Breast epithelium (tissue), 4 donors: Measurements from ENCODE around the gene BDH2. TPM values are rescaled to one million over a fixed set of nuclear protein-coding genes. Genes with fewer than 3 reads are reported as not detected.

Experiments
- DNase-seq, 2 donors: peaks; one replicate each; pipeline ENCODE4 v3.0.0-alpha.2; 2019; ENCODE audit warnings: low spot score in 2 of 2
- H3K27ac ChIP-seq, 2 donors: fragments of 200-600 bp; sonication (generic) in 1 of 2; one replicate each; pipeline ENCODE4 v1.5.1; 2016 to 2019; ENCODE audit warnings: mild to moderate bottlenecking in 1 of 2
- H3K27me3 ChIP-seq, 2 donors: fragments of 200-600 bp; sonication (generic) in 1 of 2; one replicate each; pipeline versions ENCODE4 v1.5.1 to v1.6.0; 2017 to 2019; ENCODE audit warnings: control low read depth in 1 of 2, mild to moderate bottlenecking in 1 of 2
- H3K36me3 ChIP-seq: fragments of 200-600 bp; one replicate; pipeline ENCODE4 v1.5.1; 2019
- H3K4me1 ChIP-seq, 2 donors: fragments of 200-600 bp; sonication (generic); one replicate each; pipeline ENCODE4 v1.5.1; 2016 to 2019; ENCODE audit warnings: control low read depth in 1 of 2
- H3K4me3 ChIP-seq, 3 donors: fragments of 200-600 bp; sonication (generic); 1 replicate in 2 of 3; 2 replicates in 1 of 3; pipeline ENCODE4 v1.5.1; 2016 to 2019; ENCODE audit warnings: mild to moderate bottlenecking in 3 of 3, moderate library complexity in 2 of 3
- H3K9me3 ChIP-seq, 2 donors: fragments of 200-600 bp; sonication (generic) in 1 of 2; one replicate each; pipeline ENCODE4 v1.5.1; 2016 to 2019; ENCODE audit warnings: control low read depth in 1 of 2
- CTCF ChIP-seq, 3 donors: fragments of 450-650 bp; IDR thresholded peaks; one replicate each; pipeline ENCODE4 v1.5.1; 2016 to 2017; ENCODE audit warnings: antibody characterized with exemption in 3 of 3, mild to moderate bottlenecking in 3 of 3, moderate library complexity in 3 of 3
- POLR2A ChIP-seq: fragments of 450-650 bp; IDR thresholded peaks from one replicate; pipeline ENCODE4 v1.6.1; 2016; ENCODE audit warnings: antibody characterized with exemption, mild to moderate bottlenecking, moderate library complexity
- POLR2AphosphoS5 ChIP-seq, 3 donors: sonication (generic); formaldehyde crosslinking; IDR thresholded peaks; one replicate each; pipeline ENCODE4 v1.6.1; 2017; ENCODE audit warnings: antibody characterized with exemption in 3 of 3
- intact Hi-C: fragments of 100-400 bp; cut with DNase I; formaldehyde crosslinking; loops from one replicate; pipeline ENCODE4 v1.15.1; 2023; ENCODE audit warnings: low total_unique reads
- total RNA-seq, 3 donors: library from RNA; depleted of rRNA; stranded (reverse); fragments of >200 nt; gene quantifications; one replicate each; pipeline ENCODE4 v1.1.0, GENCODE V29; 2016

BDH2 gene
- total RNA-seq, 3 donors from 2014 or later, result 65.2 to 97.3 (median 78.1) TPM

- no peak for DNase-seq
- Histone ChIP-seq H3K4me1 (no peaks in the 10 kb centered on the region), H3K27me3 (no peaks in the 10 kb centered on the region), H3K27ac (no peak overlapping the region), H3K4me3 (no peak overlapping the region), H3K9me3 (no peaks in the 10 kb centered on the region), H3K36me3 (no peaks in the 10 kb centered on the region)
- TF ChIP-seq CTCF (IDR thresholded peaks at IDR 0.05) (no peak), POLR2A (no peak), POLR2AphosphoS5 (IDR thresholded peaks at IDR 0.05) (no peak)
- intact Hi-C loops, result no loop called here
Measured at GRCh38 chr4:103105558-103106356, 6.1 kb upstream of the BDH2 start.

GRCh38 chr4:103104886-103105285 lies 5.3 kb upstream of the BDH2 start:
- H3K4me1 ChIP-seq, result no peaks in the 10 kb centered on the region
- TF ChIP-seq POLR2A (no peak), CTCF (IDR thresholded peaks at IDR 0.05) (no peak), POLR2AphosphoS5 (IDR thresholded peaks at IDR 0.05) (no peak)
- no peaks in the 10 kb centered on the region for H3K36me3 ChIP-seq
- H3K27me3 ChIP-seq, result no peaks in the 10 kb centered on the region
- H3K27ac ChIP-seq, result no peak overlapping the region
- no peaks in the 10 kb centered on the region for H3K9me3 ChIP-seq
- no peak for DNase-seq
- H3K4me3 ChIP-seq, result no peak overlapping the region
- intact Hi-C loops, result no loop called here

- no peak overlapping the region for H3K27ac ChIP-seq
- H3K9me3 ChIP-seq, result no peaks in the 10 kb centered on the region
- TF ChIP-seq POLR2AphosphoS5 (IDR thresholded peaks at IDR 0.05), result no peak
- no peak for DNase-seq
- H3K36me3 ChIP-seq, result no peaks in the 10 kb centered on the region
- intact Hi-C loops, result no loop called here
- H3K4me1 ChIP-seq, result peaks cover 0 to 3% of the 10 kb centered on the region in 2 donors
- H3K4me3 ChIP-seq, result no peak overlapping the region
- no peaks in the 10 kb centered on the region for H3K27me3 ChIP-seq
Measured at GRCh38 chr4:103100691-103101090, 1.1 kb upstream of the BDH2 start.

- Histone ChIP-seq H3K27ac (peak overlapping the region; percentile 74 to 75), H3K36me3 (no peaks in the 10 kb centered on the region), H3K4me3 (peak overlapping the region; percentile 43 to 59 (median 52)), H3K4me1 (peaks cover 0 to 3% of the 10 kb centered on the region in 2 donors), H3K9me3 (no peaks in the 10 kb centered on the region), H3K27me3 (no peaks in the 10 kb centered on the region)
- TF ChIP-seq CTCF (IDR thresholded peaks at IDR 0.05), result no peak
- intact Hi-C loops, result no loop called here
- DNase-seq, result no peak
Measured at GRCh38 chr4:103098756-103099440, 736 bp downstream of the BDH2 start.

GRCh38 chr4:103098341-103098740 lies 1.3 kb downstream of the BDH2 start:
- no peaks in the 10 kb centered on the region for H3K36me3 ChIP-seq
- intact Hi-C loops, result no loop called here
- no peaks in the 10 kb centered on the region for H3K9me3 ChIP-seq
- DNase-seq, result no peak
- H3K4me1 ChIP-seq, result peaks cover 0 to 3% of the 10 kb centered on the region in 2 donors
- no peak for TF ChIP-seq POLR2A
- TF ChIP-seq POLR2AphosphoS5 (IDR thresholded peaks at IDR 0.05), result no peak
- TF ChIP-seq CTCF (IDR thresholded peaks at IDR 0.05), result no peak
- H3K27ac ChIP-seq, result no peak overlapping the region
- peak overlapping the region; percentile 43 to 59 (median 52) for H3K4me3 ChIP-seq
- H3K27me3 ChIP-seq, result no peaks in the 10 kb centered on the region
